22Rv1 (cell line): Measurements from ENCODE around the gene FAM83G.
"Not testable (repeated sequence)": the region's sequence is repeated elsewhere in the genome, so short reads cannot be mapped to it uniquely, and the experiment has no call there.

ENCODE experiments used
- H3K27ac ChIP-seq: fragments of 450-650 bp; 2 replicates; pipeline ENCODE4 v1.5.1; 2017
- CTCF ChIP-seq: fragments of 450-650 bp; IDR thresholded peaks from 2 replicates; pipeline ENCODE4 v1.5.1; 2017; ENCODE audit warnings: mild to moderate bottlenecking
- ZFX ChIP-seq: fragments of 450-650 bp; IDR thresholded peaks from 2 replicates; pipeline ENCODE4 v1.6.1; 2017; ENCODE audit warnings: antibody characterized with exemption, borderline replicate concordance

FAM83G gene

GRCh38 chr17:18957831-18958230 lies 46.7 kb downstream of the FAM83G start:
- no peak for TF ChIP-seq ZFX
- TF ChIP-seq CTCF = no peak
- no peak overlapping the region for H3K27ac ChIP-seq

GRCh38 chr17:18956581-18956980 lies 48.0 kb downstream of the FAM83G start:
- no peak overlapping the region for H3K27ac ChIP-seq
- TF ChIP-seq CTCF (no peak), ZFX (no peak)

- not testable (repeated sequence) for H3K27ac ChIP-seq
These were observed 48.5 kb downstream of the FAM83G start for GRCh38 chr17:18956021-18956420.

- TF ChIP-seq CTCF (no peak), ZFX (no peak)
- H3K27ac ChIP-seq = no peak overlapping the region
These were observed 49.6 kb downstream of the FAM83G start for GRCh38 chr17:18955009-18955408.

GRCh38 chr17:18954321-18954720 lies 50.2 kb downstream of the FAM83G start:
- no peak overlapping the region for H3K27ac ChIP-seq
- no peak for TF ChIP-seq ZFX
- no peak for TF ChIP-seq CTCF

GRCh38 chr17:18953231-18953728 lies 51.3 kb downstream of the FAM83G start:
- TF ChIP-seq CTCF (no peak), ZFX (no peak)
- H3K27ac ChIP-seq = no peak overlapping the region

- no peak for TF ChIP-seq ZFX
- no peak for TF ChIP-seq CTCF
- H3K27ac ChIP-seq = no peak within 1 kb of the TSS
These were observed 52.4 kb downstream of the FAM83G start, which contains the start of gene SLC5A10 for GRCh38 chr17:18951941-18952842. Gene SLC5A10, plus strand, starts transcription at chr17:18952165. Its CDS starts 41 bp downstream, at chr17:18952206.
